ENCODE measurements around the gene PKD2L2. TPM values are rescaled to one million over a fixed set of nuclear protein-coding genes. Genes with fewer than 3 reads are reported as not detected.

The PKD2L2 gene
- total and polyA plus RNA-seq, 10 of the 15 experiments (the other 5 are each of a cell fraction or from before 2014, with no cell fraction given) = 0.11 to 0.86 (median 0.26) TPM; not detected in 4

- no peak for TF ChIP-seq ZBTB33 (IDR thresholded peaks at IDR 0.05)
- TF ChIP-seq ZBTB11 (CRISPR knock-in tag; IDR thresholded peaks at IDR 0.05) = no peak
- no peak for TF ChIP-seq PAX8 (IDR thresholded peaks at IDR 0.05)
- no peak for TF ChIP-seq ZZZ3 (IDR thresholded peaks at IDR 0.05; ENCODE audit: control insufficient read depth, insufficient read length, low read depth)
- TF ChIP-seq RBBP5 (conservative IDR thresholded peaks at IDR 0.05) = no peak
- TF ChIP-seq MTA2 (IDR thresholded peaks at IDR 0.05; ENCODE audit: low read depth) = no peak; the same call in 1 of the 2 replicates
- TF ChIP-seq CREM (IDR thresholded peaks at IDR 0.05; ENCODE audit: low read depth) = peak; percentile 58
- TF ChIP-seq EED (IDR thresholded peaks at IDR 0.05; ENCODE audit: low read depth) = no peak; the same call in 1 of the 2 replicates
- TF ChIP-seq NFYB (IDR thresholded peaks at IDR 0.05; ENCODE audit: insufficient read depth, low read depth, low read length) = no peak
- TF ChIP-seq TCF3 (IDR thresholded peaks at IDR 0.05; ENCODE audit: borderline replicate concordance, insufficient read depth, low read depth, low read length) = 0 out of 2 replicates have a peak, but pooled peaks have one; percentile 19
- no peak for TF ChIP-seq NR2C2 (IDR thresholded peaks at IDR 0.05; ENCODE audit: borderline replicate concordance, control insufficient read depth, insufficient read length, low read depth)
- no peak for TF ChIP-seq MXI1 (IDR thresholded peaks at IDR 0.05; ENCODE audit: low read depth, low read length)
- peak; percentile 95 for TF ChIP-seq YY1 (IDR thresholded peaks at IDR 0.05; ENCODE audit: low read depth, low read length)
- no peak for TF ChIP-seq ZNF274 (IDR thresholded peaks at IDR 0.05; ENCODE audit: insufficient read depth, insufficient read length)
- peak; percentile 68; the same call in 1 of the 2 replicates for TF ChIP-seq CHD1 (IDR thresholded peaks at IDR 0.05; ENCODE audit: low read depth, low read length)
- no peak for TF ChIP-seq MYB (IDR thresholded peaks at IDR 0.05; ENCODE audit: borderline replicate concordance, low read depth, low read length)
- TF ChIP-seq WRNIP1 (IDR thresholded peaks at IDR 0.05; ENCODE audit: borderline replicate concordance, low read depth, low read length) = no peak
- TF ChIP-seq E2F4 (IDR thresholded peaks at IDR 0.05; ENCODE audit: low read depth, low read length) = 0 out of 2 replicates have a peak, but pooled peaks have one; percentile 48
- no peak for TF ChIP-seq STAT3 (IDR thresholded peaks at IDR 0.05; ENCODE audit: low read depth, low read length)
- 0 out of 2 replicates have a peak, but pooled peaks have one; percentile 8 for TF ChIP-seq ZNF24 (IDR thresholded peaks at IDR 0.05)
- TF ChIP-seq RCOR1 (conservative IDR thresholded peaks at IDR 0.05; ENCODE audit: low read depth, low read length) = 0 out of 2 replicates have a peak, but pooled peaks have one; percentile 66
- peak; percentile 7 for TF ChIP-seq CHD2 (IDR thresholded peaks at IDR 0.05; ENCODE audit: borderline replicate concordance, low read depth, low read length)
- TF ChIP-seq SREBF1 (IDR thresholded peaks at IDR 0.05; ENCODE audit: low read length) = no peak
- TF ChIP-seq ETV6 (conservative IDR thresholded peaks at IDR 0.05 in 1 of 2, IDR thresholded peaks at IDR 0.05 in 1 of 2; ENCODE audit: borderline replicate concordance in 1 of 2, low read depth in 1 of 2) = no peak
Observed at GRCh38 chr5:137888863-137889759, at the start of gene PKD2L2 (continued).
